Limb (tissue), 2 donors: Measurements from ENCODE around the gene ANXA2R.
"Not testable (repeated sequence)": the region's sequence is repeated elsewhere in the genome, so short reads cannot be mapped to it uniquely, and the experiment has no call there.

Source experiments
- DNase-seq, 2 donors: peaks; one replicate each; pipeline ENCODE4 v3.0.0-alpha.2; 2016; ENCODE audit errors: extremely low spot score in 2 of 2

Gene ANXA2R

DNA sequence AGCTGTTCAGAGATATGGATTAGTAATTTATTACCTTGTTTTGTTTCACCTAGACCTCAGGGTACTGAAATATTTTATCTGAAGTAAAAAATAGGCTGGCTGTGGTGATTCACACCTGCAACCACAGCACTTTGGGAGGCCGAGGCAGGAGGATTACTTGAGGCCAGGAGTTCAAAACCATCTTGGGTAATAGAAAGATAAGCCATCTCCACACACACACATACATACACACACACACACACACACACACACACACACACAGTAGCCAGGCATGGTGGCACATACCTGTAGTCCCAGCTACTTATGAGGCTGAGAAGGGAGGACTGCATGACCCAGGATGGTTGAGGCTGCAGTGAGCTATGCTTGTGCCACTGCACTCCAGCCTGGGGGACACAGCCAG lies 3.7 kb downstream of the ANXA2R start:
- DNase-seq, result no peak

GRCh38 chr5:43034591-43034968 lies 5.5 kb downstream of the ANXA2R start:
- DNase-seq, result no peak

DNA sequence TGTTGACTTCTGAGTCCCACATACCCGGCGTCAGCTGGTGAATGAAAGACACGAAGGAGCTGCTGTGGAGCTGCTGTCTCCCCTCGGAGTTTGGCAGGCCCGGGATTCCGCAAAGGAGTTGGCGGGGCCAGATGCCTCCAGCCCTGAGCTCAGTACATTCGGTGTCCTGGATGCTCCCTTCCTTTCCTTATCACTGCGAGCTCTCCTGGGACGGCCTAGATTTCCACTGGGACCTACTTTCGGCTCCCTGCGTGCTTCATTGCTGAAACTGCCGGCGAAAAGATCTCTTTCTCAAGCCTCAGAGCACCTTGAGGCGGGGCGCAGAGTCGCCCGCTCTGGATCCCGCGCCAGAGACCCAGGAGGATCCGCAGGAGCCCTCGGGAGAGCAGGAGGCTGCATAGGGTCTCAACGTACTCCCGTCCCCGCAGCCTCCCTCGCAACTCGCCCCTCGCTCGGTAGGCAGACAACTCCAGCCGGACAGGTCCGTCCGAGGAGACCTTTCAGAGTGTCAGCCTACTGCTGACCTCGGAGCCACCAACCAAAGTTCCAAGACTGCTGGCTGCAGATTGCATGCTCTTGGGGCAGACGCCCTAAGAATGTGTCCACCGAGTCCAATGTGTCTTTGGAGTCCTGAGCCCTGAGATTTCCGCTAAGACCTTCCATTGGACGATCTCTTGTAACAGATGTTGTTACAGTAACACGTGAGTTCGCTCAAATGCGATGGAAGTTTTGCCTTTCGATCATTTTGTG lies 6.1 kb downstream of the ANXA2R start:
- DNase-seq, result no peak

- no peak for DNase-seq
These were observed 12.9 kb downstream of the ANXA2R start for GRCh38 chr5:43027054-43027785.

GRCh38 chr5:43025184-43025950 lies 14.8 kb downstream of the ANXA2R start:
- not testable (repeated sequence) for DNase-seq

DNA sequence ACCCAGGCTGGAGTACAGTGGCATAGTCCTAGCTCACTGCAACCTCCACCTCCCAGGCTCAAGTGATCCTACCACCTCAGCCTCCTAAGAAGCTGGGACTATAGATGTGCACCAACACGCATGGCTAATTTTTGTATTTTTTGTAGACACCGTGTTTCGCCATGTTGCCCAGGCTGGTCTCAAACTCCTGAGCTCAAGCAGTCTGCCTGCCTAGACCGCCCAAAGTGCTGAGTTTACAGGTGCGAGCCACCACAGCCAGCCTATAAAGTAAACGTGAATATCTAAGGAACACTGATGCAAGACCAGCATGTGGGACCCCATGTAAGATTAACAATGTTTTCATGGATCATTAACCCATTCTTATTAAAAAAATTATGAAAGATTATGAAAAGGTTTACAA lies 15.9 kb downstream of the ANXA2R start:
- DNase-seq, result no peak

GRCh38 chr5:43021151-43021550 lies 19.0 kb downstream of the ANXA2R start:
- no peak for DNase-seq

DNA sequence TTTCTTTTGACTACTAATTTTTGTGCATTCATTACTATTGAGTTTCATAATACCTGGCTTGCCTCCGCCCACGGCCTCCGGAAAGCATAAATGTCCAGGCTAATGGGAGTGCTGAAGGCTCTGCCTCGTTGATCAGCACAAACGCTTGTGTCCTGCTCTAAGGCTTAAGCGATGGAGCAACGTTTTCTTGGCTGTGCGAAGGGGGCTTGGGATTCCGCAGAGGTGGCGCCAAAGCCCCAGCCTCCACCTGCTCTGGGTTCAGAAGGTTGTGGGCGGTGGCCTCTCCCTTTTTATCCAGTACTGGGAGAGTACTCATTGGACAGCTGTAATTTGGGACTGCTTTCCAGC lies 19.7 kb downstream of the ANXA2R start:
- peak in 1 of 2 donors; percentile 59 for DNase-seq

DNA sequence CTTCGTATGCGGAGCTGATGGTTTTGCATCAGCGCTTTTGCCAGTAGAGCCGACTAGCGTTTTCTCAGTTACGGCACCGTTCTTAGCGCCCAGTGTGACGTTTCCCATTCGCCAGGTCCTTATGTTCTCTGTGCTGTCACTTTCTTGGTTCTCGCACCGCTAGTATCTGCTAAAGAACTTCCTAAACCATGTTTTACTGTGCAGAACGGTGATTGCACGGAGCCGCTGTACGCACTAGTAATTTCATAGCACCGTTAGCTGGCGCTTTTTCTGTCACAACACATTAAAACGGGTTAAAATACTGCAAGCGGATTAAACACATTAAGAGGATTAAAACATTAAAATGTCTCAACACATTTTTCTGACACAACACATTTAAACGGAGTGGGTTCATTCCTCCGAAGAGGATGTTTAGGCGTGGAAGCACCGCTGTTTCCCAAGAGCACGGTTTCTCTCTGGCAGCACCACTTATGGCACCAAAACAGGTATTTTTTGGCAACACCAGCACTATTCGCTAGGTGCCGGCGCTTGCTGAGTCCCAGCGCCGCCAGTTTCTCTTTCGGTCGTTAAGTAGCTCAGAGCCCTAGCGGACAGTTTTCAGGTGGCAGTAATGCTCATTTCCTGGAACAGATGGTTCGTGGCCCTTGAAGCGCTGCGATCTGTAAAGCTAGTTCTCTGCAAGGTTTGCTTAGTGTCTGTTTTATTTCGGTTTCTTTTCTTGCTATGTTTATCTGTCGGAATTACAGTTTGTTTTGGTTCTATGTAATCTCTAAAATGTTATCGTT lies 20.3 kb downstream of the ANXA2R start:
- peak in 1 of 2 donors; percentile 71 for DNase-seq

- DNase-seq, result no peak
These were observed 20.9 kb downstream of the ANXA2R start for GRCh38 chr5:43019291-43019613.

DNA sequence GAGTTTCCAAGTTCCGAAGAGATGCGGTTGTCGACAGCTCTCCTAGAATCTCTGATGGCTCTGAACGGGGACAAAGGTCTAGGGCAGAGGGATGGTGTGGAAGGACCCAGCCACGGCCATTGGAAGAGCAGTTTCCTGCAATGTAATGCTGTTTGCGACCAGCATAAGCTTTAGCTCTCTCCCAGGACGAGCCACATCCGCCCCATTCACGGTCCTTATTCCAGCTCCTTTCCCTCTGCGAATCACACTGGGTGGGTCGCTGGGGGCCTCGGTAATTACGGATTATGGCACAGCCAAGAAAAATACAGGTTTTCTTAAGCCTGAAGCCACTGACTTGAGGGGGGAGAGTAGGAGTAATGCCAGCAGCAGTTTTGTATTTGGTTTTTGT lies 22.7 kb downstream of the ANXA2R start:
- DNase-seq, result peak in 1 of 2 donors; percentile 44

DNA sequence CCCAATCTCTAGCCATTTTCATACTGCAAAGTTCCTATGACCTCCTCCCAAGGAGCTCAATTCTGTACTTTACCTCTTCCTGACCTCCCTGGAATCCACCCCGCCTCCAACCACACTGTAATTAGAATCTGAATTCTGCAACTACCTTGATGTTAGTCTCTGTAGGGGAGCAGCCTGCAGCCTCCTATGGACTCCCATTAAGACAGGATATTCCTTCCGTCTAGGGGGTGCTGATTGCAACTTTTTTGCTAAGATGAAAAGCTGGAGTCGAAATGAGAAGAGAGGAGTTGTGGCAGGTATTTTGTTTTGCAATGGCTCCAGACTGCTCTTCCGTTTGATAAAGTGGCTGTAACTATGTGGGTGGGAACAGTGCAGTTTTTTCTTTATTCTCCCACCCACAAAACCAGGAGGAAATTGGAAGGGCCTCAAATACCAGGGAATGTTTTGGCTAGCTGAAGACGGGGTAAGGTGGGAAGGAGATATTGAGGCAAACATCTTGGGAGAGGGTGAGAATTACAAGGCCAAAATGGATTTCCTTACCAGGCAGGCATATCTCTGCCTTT lies 23.8 kb downstream of the ANXA2R start:
- no peak for DNase-seq

DNA sequence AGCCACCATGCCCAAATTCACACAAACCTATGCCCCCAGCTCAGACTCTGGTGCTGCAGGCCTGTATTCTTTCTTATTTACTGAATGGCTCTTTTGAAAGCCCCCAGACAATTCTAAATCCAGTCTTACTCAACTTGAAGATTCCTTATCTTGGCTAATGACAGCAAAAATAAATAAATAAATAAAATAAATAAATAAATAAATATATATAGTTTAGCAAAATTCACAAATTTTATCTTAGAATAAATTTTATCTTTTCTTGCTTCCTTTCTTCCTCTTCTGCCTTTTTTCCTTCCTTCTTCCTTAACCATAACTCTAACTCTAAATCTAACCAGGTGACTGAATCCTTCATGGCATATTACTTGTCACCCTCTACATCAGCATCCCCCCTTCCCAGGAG lies 25.6 kb downstream of the ANXA2R start:
- DNase-seq, result no peak

DNA sequence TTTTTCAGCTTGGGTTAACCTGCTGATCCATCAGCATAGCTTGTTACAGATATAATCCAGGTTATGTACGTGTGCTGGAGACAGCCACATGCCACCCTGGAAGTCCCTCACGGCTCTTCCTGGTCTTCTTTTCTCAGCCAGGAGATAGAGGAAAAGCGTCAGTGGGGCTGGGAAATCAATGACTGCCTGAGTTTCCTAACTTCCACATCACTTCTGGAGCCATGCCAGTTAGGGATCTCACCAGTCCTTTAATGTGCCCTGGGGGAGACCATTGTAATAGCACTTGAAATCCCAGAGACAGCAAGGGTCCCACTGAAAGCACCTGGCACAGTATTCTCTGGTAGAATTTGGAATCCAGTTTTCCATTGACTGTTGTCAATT lies 29.2 kb downstream of the ANXA2R start:
- no peak for DNase-seq

DNA sequence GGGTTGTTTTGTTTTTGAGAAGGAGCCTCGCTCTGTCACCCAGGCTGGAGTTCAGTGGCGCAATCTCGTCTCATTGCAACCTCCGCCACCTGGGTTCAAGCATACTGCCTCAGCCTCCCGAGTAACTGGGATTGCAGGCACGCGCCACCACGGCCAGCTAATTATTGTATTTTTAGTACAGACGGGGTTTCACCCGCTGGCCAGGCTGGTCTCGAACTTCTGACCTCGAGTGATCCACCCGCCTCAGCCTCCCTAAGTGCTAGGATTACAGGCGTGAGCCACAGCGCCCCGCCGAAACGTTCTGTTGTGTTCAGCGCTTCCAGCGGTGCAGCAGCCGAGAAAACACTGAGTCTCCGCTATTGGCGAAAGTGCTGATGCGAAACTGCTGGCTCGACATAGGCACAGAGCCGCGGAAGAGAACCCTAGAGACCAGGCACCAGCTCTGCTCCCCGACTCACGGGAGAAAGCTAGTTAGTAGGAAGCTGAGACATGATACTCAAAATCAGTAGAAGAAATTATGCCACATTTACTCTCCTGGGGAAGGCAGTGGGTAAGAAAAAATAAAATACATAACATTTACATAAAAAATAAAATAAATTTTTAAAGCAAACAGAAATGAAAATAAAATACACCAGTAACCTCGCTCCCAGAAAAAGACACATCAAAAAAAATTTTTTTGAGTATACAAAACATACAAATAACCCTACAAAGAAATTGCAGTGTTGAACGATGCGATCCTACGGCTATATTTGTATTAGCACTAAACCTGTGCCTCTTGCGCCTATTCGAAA lies 31.6 kb downstream of the ANXA2R start:
- DNase-seq, result peak; percentile 83 to 87

GRCh38 chr5:43007911-43008362 lies 32.2 kb downstream of the ANXA2R start:
- peak in 1 of 2 donors; percentile 77 for DNase-seq

DNA sequence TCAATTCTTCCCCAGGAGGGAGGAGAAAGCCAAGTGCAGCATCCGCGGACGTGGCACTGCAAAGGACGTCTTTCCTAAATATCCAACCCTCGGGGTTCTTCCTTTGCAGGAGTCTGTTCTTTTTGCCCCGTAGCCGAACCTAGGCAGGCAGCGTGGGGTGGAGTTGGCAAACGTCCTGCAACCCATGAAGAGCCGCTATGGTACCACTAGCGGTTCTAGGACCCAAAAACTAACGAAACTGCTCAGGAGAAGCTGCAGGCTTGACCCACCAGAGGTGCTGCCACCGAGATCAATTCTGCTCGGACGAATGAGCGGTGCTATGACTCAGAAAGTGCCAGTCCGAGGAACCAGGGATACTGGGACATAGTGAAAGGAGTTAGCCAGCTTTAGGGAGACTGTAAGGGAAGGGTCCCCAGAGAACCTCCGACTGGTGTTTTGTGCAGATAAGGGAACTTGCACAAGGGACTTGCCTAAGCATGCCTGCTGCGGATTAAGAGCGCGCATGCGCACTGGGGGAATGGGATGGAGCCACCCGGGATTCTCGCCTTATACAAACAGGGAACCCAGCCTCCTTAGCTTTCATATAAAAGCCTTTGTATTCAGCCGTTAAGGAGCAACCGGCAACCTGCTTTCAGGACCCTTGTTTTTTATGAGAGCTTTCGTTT lies 32.7 kb downstream of the ANXA2R start:
- DNase-seq, result peak; percentile 85

DNA sequence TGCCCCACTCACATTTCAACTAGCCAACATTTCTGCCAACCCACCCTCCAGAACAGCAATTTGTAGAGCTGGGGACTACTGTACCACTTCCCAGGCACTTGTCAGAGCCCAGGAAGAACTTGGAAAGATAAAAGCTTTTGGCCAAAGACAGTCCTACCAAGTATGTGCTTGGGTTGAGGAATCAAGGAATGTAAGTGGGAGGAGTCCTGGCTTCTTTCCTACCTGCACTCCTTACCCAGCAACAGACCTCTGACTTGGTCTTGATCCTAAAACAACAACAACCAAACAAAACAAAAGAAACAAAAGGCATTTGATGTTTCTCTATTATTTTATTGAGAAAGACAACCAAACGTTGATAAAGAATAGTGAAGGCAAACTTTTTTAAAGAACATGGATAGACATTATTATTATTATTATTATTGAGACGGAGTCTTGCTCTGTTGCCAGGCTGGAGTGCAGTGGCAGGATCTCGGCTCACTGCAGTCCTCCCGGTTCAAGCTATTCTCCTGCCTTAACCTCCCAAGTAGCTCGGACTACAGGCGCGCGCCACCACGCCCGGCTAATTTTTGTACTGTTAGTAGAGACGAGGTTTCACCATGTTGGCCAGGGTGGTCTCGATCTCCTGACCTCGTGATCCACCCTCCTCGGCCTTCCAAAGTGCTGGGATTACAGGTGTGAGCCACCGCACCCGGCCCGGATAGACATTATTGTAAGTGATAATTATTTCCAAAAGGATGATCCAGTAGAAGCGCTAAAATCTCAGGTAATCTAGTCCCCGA lies 33.5 kb downstream of the ANXA2R start:
- DNase-seq, result no peak

- DNase-seq, result no peak
These were observed 35.1 kb downstream of the ANXA2R start for GRCh38 chr5:43005031-43005430.
